Ovary (tissue), 3 donors: ENCODE results near the gene CSNK2A1.

Experiments used
- POLR2A ChIP-seq: fragments of 450-650 bp; IDR thresholded peaks from one replicate; pipeline ENCODE4 v1.6.1; 2017; ENCODE audit warnings: antibody characterized with exemption, mild to moderate bottlenecking, moderate library complexity
- TF ChIP-seq, protein P1 (sequence below), 3 donors: fragments of 450-650 bp in 2 of 3; fragments of 200-600 bp in 1 of 3; IDR thresholded peaks; one replicate each; pipeline versions ENCODE4 v1.5.1 to v1.8.0; 2016 to 2022; ENCODE audit warnings: antibody characterized with exemption in 3 of 3, mild to moderate bottlenecking in 1 of 3
- donor health status: DM: no; HTN: no; CAD: no.

DNA sequence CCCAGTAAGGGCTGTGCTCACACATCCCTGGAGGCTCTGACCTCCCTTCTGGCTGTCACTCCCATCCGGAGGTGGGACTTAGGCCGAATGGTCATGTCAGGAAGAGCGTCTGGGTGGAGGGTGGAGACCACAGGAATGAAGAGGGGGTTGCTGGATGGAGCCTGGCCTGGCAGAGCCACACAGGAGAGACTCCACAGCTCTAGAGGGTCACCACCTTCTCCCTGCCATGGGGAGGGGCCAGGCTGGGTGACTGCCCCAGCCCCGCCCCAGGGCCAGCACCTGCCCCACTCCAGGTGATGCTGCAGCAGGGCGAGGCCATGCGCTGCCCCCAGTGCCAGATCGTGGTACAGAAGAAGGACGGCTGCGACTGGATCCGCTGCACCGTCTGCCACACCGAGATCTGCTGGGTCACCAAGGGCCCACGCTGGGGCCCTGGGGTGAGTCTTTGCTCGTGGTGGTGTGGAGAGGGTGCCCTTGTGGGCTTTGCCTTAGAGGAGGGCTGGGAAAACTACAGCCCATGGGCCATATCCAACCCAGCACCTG, 114.9 kb downstream of the CSNK2A1 start:
- TF ChIP-seq, protein P1, sequence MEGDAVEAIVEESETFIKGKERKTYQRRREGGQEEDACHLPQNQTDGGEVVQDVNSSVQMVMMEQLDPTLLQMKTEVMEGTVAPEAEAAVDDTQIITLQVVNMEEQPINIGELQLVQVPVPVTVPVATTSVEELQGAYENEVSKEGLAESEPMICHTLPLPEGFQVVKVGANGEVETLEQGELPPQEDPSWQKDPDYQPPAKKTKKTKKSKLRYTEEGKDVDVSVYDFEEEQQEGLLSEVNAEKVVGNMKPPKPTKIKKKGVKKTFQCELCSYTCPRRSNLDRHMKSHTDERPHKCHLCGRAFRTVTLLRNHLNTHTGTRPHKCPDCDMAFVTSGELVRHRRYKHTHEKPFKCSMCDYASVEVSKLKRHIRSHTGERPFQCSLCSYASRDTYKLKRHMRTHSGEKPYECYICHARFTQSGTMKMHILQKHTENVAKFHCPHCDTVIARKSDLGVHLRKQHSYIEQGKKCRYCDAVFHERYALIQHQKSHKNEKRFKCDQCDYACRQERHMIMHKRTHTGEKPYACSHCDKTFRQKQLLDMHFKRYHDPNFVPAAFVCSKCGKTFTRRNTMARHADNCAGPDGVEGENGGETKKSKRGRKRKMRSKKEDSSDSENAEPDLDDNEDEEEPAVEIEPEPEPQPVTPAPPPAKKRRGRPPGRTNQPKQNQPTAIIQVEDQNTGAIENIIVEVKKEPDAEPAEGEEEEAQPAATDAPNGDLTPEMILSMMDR (IDR thresholded peaks at IDR 0.05): no peak
- no peak for TF ChIP-seq POLR2A
